ENCODE data around the gene VPS37B.

VPS37B gene

DNA sequence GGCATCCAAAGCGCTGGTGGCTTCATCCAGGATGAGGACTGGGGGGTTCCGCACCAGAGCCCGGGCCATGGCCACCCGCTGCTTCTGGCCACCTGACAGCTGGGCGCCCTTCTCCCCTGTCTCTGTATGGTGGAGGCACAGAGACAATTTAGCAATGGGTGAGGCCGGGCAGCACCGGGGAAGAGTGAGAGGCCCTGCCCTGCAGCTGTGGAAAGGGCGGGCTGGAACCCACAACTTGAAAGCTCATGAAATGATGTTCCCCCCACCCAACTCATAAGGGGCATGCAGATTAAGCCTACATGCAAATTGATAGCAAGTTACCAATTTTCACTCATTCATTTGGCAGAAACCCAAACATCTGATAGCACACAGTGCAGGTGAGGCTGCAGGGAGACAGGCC, 36.3 kb upstream of the VPS37B start:
- Histone ChIP-seq H3K9ac (ENCODE audit: low read depth in 1 of 2, low read length in 2 of 2) (no peak overlapping the region), H3K27me3 (ENCODE audit: control insufficient read depth in 2 of 2, insufficient read depth in 2 of 2, low read length in 2 of 2) (no peaks in the 10 kb centered on the region), H3K36me3 (ENCODE audit: control insufficient read depth in 2 of 2, insufficient read depth in 2 of 2, low read length in 2 of 2) (no peaks in the 10 kb centered on the region), H3K27ac (ENCODE audit: low read depth in 2 of 2, low read length in 2 of 2) (no peak overlapping the region), H3K9me3 (ENCODE audit: control insufficient read depth in 2 of 2, low read length in 2 of 2) (no peaks in the 10 kb centered on the region), H3K4me1 (ENCODE audit: control insufficient read depth in 2 of 2, insufficient read depth in 2 of 2, low read length in 2 of 2) (no peaks in the 10 kb centered on the region), H3K4me3 (ENCODE audit: low read length in 2 of 2) (no peak overlapping the region)

DNA sequence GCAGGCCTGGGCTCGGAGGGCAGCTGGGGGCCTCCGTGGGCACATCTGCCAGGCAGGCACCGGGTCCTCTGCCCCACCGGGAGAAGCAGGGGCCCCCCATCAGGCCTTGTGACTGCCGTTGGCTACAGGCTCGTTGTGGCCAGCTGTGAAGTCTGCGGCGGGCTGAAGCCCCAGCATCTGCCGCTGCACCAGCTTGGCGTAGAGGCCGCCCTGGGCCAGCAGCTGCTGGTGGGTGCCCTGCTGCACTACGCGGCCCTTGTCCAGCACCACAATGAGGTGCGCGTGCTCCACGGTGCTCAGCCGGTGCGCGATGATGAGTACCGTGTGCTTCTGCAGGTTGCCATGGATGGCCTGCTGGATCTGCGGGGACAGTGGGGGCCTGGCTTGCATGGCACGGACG, 33.9 kb upstream of the VPS37B start:
- H3K27me3 ChIP-seq (ENCODE audit: control insufficient read depth in 2 of 2, insufficient read depth in 2 of 2, low read length in 2 of 2): no peaks in the 10 kb centered on the region
- H3K27ac ChIP-seq (ENCODE audit: low read depth in 2 of 2, low read length in 2 of 2): no peak overlapping the region
- H3K4me3 ChIP-seq (ENCODE audit: low read length in 2 of 2): no peak overlapping the region
- H3K9me3 ChIP-seq (ENCODE audit: control insufficient read depth in 2 of 2, low read length in 2 of 2): no peaks in the 10 kb centered on the region
- H3K4me1 ChIP-seq (ENCODE audit: control insufficient read depth in 2 of 2, insufficient read depth in 2 of 2, low read length in 2 of 2): no peaks in the 10 kb centered on the region
- no peak overlapping the region for H3K9ac ChIP-seq (ENCODE audit: low read depth in 1 of 2, low read length in 2 of 2)
- no peaks in the 10 kb centered on the region for H3K36me3 ChIP-seq (ENCODE audit: control insufficient read depth in 2 of 2, insufficient read depth in 2 of 2, low read length in 2 of 2)

DNA sequence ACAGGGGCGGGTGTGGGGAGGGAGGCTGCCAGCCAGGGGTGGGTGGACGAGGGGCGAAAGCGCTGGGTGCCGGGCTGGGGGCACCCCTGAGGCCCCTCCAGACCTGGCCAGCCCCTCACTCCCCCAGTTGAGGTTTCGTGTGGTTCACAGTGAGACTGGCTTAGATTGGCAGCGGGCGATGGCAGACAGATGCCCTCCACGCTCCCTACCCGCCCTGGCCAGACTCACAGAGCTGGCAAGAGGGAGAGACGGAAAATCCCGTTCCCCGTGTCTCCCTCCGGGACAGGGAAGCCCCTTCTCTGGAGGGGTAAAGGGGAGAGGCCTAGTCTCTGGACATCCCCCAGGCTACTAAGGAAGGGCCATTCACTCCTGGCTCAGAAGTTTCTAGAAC, 33.2 kb upstream of the VPS37B start:
- Histone ChIP-seq H3K4me1 (ENCODE audit: control insufficient read depth in 2 of 2, insufficient read depth in 2 of 2, low read length in 2 of 2) (no peaks in the 10 kb centered on the region), H3K9me3 (ENCODE audit: control insufficient read depth in 2 of 2, low read length in 2 of 2) (no peaks in the 10 kb centered on the region), H3K4me3 (ENCODE audit: low read length in 2 of 2) (no peak overlapping the region), H3K9ac (ENCODE audit: low read depth in 1 of 2, low read length in 2 of 2) (no peak overlapping the region), H3K27me3 (ENCODE audit: control insufficient read depth in 2 of 2, insufficient read depth in 2 of 2, low read length in 2 of 2) (no peaks in the 10 kb centered on the region), H3K27ac (ENCODE audit: low read depth in 2 of 2, low read length in 2 of 2) (no peak overlapping the region), H3K36me3 (ENCODE audit: control insufficient read depth in 2 of 2, insufficient read depth in 2 of 2, low read length in 2 of 2) (no peaks in the 10 kb centered on the region)

DNA sequence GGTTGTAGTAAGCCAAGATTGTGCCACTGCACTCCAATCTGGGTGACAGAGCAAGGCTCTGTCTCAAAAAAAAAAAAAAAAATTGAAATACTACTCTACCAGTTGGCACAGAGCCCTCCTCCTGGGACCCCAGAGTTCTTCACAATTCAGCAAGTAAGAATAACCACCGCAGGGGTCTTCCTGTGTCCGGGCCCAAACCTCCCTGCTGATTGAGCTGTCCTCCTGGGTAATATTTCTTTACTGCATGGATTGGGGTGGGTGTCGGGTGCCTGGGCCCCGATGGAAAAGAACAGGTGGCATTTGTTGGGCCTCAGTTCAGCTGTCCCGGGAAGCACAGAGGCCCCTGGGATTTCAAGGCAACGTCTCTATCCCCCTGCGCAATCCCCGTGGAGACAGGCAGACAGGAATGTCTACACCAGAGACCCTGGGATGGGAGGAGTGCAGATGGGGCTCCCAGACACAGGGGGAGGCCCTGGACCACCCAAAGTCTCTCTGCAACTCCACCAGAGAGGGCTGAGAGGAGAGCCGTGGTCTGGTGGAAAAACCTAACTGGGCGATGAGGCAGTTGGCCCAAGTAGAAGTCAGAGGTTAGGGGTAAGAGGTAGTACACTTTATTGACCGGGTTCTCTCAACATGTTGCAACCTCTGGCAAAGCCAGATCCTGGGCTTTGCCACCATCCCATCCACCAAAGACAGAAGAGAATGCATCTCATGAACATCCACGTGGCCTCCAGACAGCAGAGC, 32.7 kb upstream of the VPS37B start:
- Histone ChIP-seq H3K27me3 (ENCODE audit: control insufficient read depth in 2 of 2, insufficient read depth in 2 of 2, low read length in 2 of 2) (no peaks in the 10 kb centered on the region), H3K36me3 (ENCODE audit: control insufficient read depth in 2 of 2, insufficient read depth in 2 of 2, low read length in 2 of 2) (no peaks in the 10 kb centered on the region), H3K4me3 (ENCODE audit: low read length in 2 of 2) (no peak overlapping the region), H3K27ac (ENCODE audit: low read depth in 2 of 2, low read length in 2 of 2) (no peak overlapping the region), H3K9ac (ENCODE audit: low read depth in 1 of 2, low read length in 2 of 2) (no peak overlapping the region), H3K4me1 (ENCODE audit: control insufficient read depth in 2 of 2, insufficient read depth in 2 of 2, low read length in 2 of 2) (no peaks in the 10 kb centered on the region), H3K9me3 (ENCODE audit: control insufficient read depth in 2 of 2, low read length in 2 of 2) (no peaks in the 10 kb centered on the region)

DNA sequence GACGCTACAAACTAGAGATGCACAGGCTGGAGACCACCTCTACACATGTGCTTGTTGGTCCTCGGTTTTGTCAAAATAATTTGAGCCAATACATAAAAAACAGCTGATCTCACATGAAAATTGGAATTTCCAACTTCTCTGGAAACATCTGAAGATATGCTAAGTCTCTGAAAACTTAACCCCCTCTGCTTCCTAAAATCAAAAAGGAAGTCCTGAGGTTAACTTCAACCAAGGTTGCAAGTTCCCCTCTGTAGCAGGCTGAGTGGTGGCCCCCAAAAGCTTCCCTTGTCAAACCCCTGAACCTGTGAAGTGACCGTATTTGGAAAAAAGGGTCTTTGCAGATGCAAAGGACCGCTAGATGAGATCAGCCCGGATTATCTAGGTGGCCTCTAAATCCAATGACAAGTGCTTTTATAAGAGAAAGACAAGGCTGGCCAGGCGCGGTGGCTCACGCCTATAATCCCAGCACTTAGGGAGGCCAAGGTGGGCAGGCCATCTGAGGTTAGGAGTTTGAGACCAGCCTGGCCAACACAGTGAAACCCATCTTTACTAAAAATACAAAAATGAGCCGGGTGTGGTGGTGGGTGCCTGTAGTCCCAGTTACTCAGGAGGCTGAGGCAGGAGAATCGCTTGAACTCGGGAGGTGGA, 32.0 kb upstream of the VPS37B start:
- Histone ChIP-seq H3K27ac (ENCODE audit: low read depth in 2 of 2, low read length in 2 of 2) (peak overlapping the region in 1 of 2 donors; percentile 12), H3K27me3 (ENCODE audit: control insufficient read depth in 2 of 2, insufficient read depth in 2 of 2, low read length in 2 of 2) (no peaks in the 10 kb centered on the region)

DNA sequence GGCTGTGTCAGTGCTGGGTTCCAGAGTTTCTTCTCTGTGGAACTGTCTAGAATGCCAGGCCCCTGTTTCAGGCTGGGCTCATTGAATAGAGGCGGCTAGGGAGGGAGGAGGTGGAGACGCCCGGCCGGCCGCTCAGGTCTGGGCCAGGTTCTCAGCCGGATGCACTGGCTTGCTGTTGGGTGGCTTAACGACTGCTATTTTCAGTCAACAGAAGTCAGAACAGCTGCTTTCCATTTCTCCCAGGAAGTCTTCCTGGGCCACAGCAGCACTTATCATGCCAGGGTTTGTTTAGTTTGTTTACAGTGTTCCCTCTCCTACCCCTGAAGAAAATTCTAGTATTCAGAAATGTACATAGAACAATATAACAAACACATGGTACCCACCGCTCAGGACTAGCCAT, 26.0 kb upstream of the VPS37B start:
- Histone ChIP-seq H3K36me3 (ENCODE audit: control insufficient read depth in 2 of 2, insufficient read depth in 2 of 2, low read length in 2 of 2) (no peaks in the 10 kb centered on the region), H3K9me3 (ENCODE audit: control insufficient read depth in 2 of 2, low read length in 2 of 2) (no peaks in the 10 kb centered on the region), H3K27ac (ENCODE audit: low read depth in 2 of 2, low read length in 2 of 2) (peak overlapping the region in 1 of 2 donors; percentile 84), H3K9ac (ENCODE audit: low read depth in 1 of 2, low read length in 2 of 2) (no peak overlapping the region), H3K4me3 (ENCODE audit: low read length in 2 of 2) (no peak overlapping the region), H3K4me1 (ENCODE audit: control insufficient read depth in 2 of 2, insufficient read depth in 2 of 2, low read length in 2 of 2) (peaks cover 17 to 38% of the 10 kb centered on the region in 2 donors), H3K27me3 (ENCODE audit: control insufficient read depth in 2 of 2, insufficient read depth in 2 of 2, low read length in 2 of 2) (no peaks in the 10 kb centered on the region)

More for the DNA sequence above, 32.0 kb upstream of the VPS37B start:
- Histone ChIP-seq H3K4me1 (ENCODE audit: control insufficient read depth in 2 of 2, insufficient read depth in 2 of 2, low read length in 2 of 2) (no peaks in the 10 kb centered on the region), H3K4me3 (ENCODE audit: low read length in 2 of 2) (no peak overlapping the region), H3K36me3 (ENCODE audit: control insufficient read depth in 2 of 2, insufficient read depth in 2 of 2, low read length in 2 of 2) (no peaks in the 10 kb centered on the region), H3K9me3 (ENCODE audit: control insufficient read depth in 2 of 2, low read length in 2 of 2) (no peaks in the 10 kb centered on the region), H3K9ac (ENCODE audit: low read depth in 1 of 2, low read length in 2 of 2) (no peak overlapping the region)

DNA sequence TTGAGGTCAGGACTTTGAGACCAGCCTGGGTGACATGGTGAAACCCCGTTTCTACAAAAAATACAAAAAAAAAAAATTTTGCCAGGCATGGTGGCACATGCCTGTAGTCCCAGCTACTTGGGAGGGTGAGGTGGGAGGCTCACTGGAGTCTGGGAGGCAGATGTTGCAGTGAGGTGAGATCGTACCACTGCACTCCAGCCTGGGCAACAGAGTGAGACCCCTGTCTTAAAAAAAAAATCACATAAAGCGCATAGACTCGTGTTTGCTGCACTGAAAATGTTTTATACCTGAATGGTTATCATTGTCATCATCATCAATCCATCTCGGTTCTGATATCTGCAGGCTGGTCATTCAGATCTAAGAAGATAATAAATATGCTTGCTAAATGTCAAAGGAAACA, 24.8 kb upstream of the VPS37B start:
- H3K27ac ChIP-seq (ENCODE audit: low read depth in 2 of 2, low read length in 2 of 2): peak overlapping the region; percentile 77 to 84
- H3K36me3 ChIP-seq (ENCODE audit: control insufficient read depth in 2 of 2, insufficient read depth in 2 of 2, low read length in 2 of 2): no peaks in the 10 kb centered on the region
- peaks cover 17 to 43% of the 10 kb centered on the region in 2 donors for H3K4me1 ChIP-seq (ENCODE audit: control insufficient read depth in 2 of 2, insufficient read depth in 2 of 2, low read length in 2 of 2)
- no peak overlapping the region for H3K4me3 ChIP-seq (ENCODE audit: low read length in 2 of 2)
- no peaks in the 10 kb centered on the region for H3K27me3 ChIP-seq (ENCODE audit: control insufficient read depth in 2 of 2, insufficient read depth in 2 of 2, low read length in 2 of 2)
- no peaks in the 10 kb centered on the region for H3K9me3 ChIP-seq (ENCODE audit: control insufficient read depth in 2 of 2, low read length in 2 of 2)
- peak overlapping the region in 1 of 2 donors; percentile 49 for H3K9ac ChIP-seq (ENCODE audit: low read depth in 1 of 2, low read length in 2 of 2)

DNA sequence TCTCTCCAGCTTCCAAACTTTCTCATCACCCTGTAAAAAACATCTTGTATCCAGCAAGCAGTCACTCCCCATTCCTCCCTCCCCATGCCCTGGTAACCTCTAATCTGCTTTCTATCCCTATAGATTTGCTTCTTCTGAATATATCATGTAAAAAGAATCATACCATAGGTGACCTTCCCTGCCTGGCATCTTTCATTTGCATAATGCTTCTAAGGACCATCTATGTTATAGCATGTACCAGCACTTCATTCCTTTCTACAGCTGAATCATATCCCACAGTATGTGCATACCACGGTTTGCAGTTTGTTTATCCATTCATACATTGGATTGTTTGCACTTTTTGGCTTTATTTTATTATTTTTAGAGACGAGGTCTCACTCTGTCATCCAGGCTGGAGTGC, 22.9 kb upstream of the VPS37B start:
- no peaks in the 10 kb centered on the region for H3K9me3 ChIP-seq (ENCODE audit: control insufficient read depth in 2 of 2, low read length in 2 of 2)
- H3K9ac ChIP-seq (ENCODE audit: low read depth in 1 of 2, low read length in 2 of 2): no peak overlapping the region
- peak overlapping the region; percentile 77 to 84 for H3K27ac ChIP-seq (ENCODE audit: low read depth in 2 of 2, low read length in 2 of 2)
- no peaks in the 10 kb centered on the region for H3K27me3 ChIP-seq (ENCODE audit: control insufficient read depth in 2 of 2, insufficient read depth in 2 of 2, low read length in 2 of 2)
- H3K36me3 ChIP-seq (ENCODE audit: control insufficient read depth in 2 of 2, insufficient read depth in 2 of 2, low read length in 2 of 2): no peaks in the 10 kb centered on the region
- peaks cover 17 to 43% of the 10 kb centered on the region in 2 donors for H3K4me1 ChIP-seq (ENCODE audit: control insufficient read depth in 2 of 2, insufficient read depth in 2 of 2, low read length in 2 of 2)
- no peak overlapping the region for H3K4me3 ChIP-seq (ENCODE audit: low read length in 2 of 2)

DNA sequence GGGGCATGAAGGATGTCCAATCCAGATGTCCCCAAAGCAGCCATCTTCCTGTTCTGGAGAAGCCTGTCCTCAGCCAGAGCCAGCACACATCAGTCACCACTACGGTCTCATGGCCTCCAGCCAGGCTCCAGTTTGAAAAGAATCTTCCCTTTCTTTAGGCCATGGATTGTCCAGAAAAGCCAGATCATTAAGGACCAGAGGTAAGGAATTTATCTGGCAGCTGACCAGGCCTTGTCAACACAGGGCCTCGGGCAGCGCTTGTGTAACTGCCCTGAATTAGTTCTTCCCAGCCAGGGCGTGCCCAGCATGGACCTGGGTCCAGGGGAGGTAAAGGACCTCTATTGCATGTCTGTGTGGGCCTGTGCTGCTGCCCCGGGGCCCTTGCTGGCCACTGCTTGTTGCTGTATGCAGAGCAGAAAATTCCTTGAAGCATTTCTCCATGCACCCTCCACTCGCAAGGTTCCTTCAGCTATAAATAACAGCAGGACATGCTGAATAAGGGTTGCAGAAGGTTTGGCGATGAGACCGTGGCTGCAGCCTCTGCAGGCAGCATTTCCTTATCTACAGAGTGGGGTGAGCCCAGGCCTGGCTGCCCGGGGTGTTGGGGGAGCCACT, 21.7 kb upstream of the VPS37B start:
- Histone ChIP-seq H3K9me3 (ENCODE audit: control insufficient read depth in 2 of 2, low read length in 2 of 2) (no peaks in the 10 kb centered on the region), H3K4me3 (ENCODE audit: low read length in 2 of 2) (no peak overlapping the region), H3K9ac (ENCODE audit: low read depth in 1 of 2, low read length in 2 of 2) (peak overlapping the region; percentile 24 to 37), H3K4me1 (ENCODE audit: control insufficient read depth in 2 of 2, insufficient read depth in 2 of 2, low read length in 2 of 2) (peaks cover 17 to 43% of the 10 kb centered on the region in 2 donors), H3K36me3 (ENCODE audit: control insufficient read depth in 2 of 2, insufficient read depth in 2 of 2, low read length in 2 of 2) (no peaks in the 10 kb centered on the region), H3K27ac (ENCODE audit: low read depth in 2 of 2, low read length in 2 of 2) (peak overlapping the region; percentile 71 to 77), H3K27me3 (ENCODE audit: control insufficient read depth in 2 of 2, insufficient read depth in 2 of 2, low read length in 2 of 2) (no peaks in the 10 kb centered on the region)
